IMR-90 (cell line): Measurements from ENCODE around the gene MRPL11. TPM values are rescaled to one million over a fixed set of nuclear protein-coding genes. Genes with fewer than 3 reads are reported as not detected.

Experiments
- ATAC-seq: fragments of 200-7000 bp; cut with Tn5 transposase; 2 replicates; pipeline ENCODE4 v1.9.1; 2020; ENCODE audit warnings: low read depth, mild to moderate bottlenecking, moderate library complexity
- BruUV-seq: library from RNA; stranded (reverse); fragments of 400-500 nt; replicated peaks from 2 replicates; lab custom pipeline; 2021; lab: Mats Ljungman, UMichigan
- CTCF ChIA-PET: fragments of 300-600 bp; formaldehyde crosslinking; extraction: SDS; loops from one replicate; lab custom pipeline; 2021; ENCODE audit warnings: antibody characterized with exemption; lab: Yijun Ruan, JAX
- POLR2A ChIA-PET: fragments of 300-600 bp; sonication (Branson Sonifier 250); formaldehyde crosslinking; loops from one replicate; lab custom pipeline; 2022; ENCODE audit warnings: antibody characterized with exemption; ENCODE audit not compliant: unreplicated experiment; lab: Charles Lee
- DNase-seq: peaks from one replicate; pipeline ENCODE4 v3.0.0; 2013
- H2AFZ ChIP-seq: replicated peaks from 2 replicates; pipeline ENCODE3; 2013; ENCODE audit warnings: low read length, mild to moderate bottlenecking; ENCODE audit not compliant: poor library complexity
- H2AK5ac ChIP-seq: 2 replicates; pipeline ENCODE4 v1.6.1; 2013; ENCODE audit warnings: low read depth, low read length, inconsistent platforms
- H2AK9ac ChIP-seq: replicated peaks from 2 replicates; pipeline ENCODE3; 2013; ENCODE audit warnings: mild to moderate bottlenecking, low read depth, low read length, moderate library complexity; ENCODE audit not compliant: poor library complexity
- H2BK120ac ChIP-seq: 2 replicates; pipeline ENCODE4 v1.6.1; 2013; ENCODE audit warnings: low read depth, low read length, inconsistent platforms
- H2BK15ac ChIP-seq: 3 replicates; pipeline ENCODE4 v1.6.1; 2013; ENCODE audit warnings: low read depth, low read length, inconsistent platforms
- H2BK20ac ChIP-seq: 2 replicates; pipeline ENCODE4 v1.6.1; 2013; ENCODE audit warnings: low read depth, mild to moderate bottlenecking, inconsistent platforms, low read length, moderate library complexity
- H2BK5ac ChIP-seq: 2 replicates; pipeline ENCODE4 v1.6.1; 2013; ENCODE audit warnings: mild to moderate bottlenecking, low read depth, low read length, inconsistent platforms; ENCODE audit not compliant: poor library complexity, severe bottlenecking
- H3K14ac ChIP-seq: replicated peaks from 2 replicates; pipeline ENCODE4 v1.6.1; 2013; ENCODE audit warnings: low read depth, low read length, inconsistent platforms
- H3K18ac ChIP-seq: 2 replicates; pipeline ENCODE4 v1.6.1; 2013; ENCODE audit warnings: low read depth, low read length, control low read depth
- H3K23ac ChIP-seq: 2 replicates; pipeline ENCODE4 v1.6.1; 2013; ENCODE audit warnings: low read depth, low read length, inconsistent platforms
- H3K27ac ChIP-seq: 2 replicates; pipeline ENCODE4 v1.5.1; 2013; ENCODE audit warnings: mild to moderate bottlenecking, control low read depth, low read length; ENCODE audit not compliant: insufficient read depth
- H3K27me3 ChIP-seq: 2 replicates; pipeline ENCODE4 v1.6.1; 2013; ENCODE audit warnings: low read length; ENCODE audit not compliant: control insufficient read depth, insufficient read depth
- H3K36me3 ChIP-seq: 2 replicates; pipeline ENCODE4 v1.6.1; 2013; ENCODE audit warnings: low read length, mixed read lengths; ENCODE audit not compliant: control insufficient read depth, insufficient read depth
- H3K4ac ChIP-seq: 2 replicates; pipeline ENCODE4 v1.6.1; 2013; ENCODE audit warnings: low read depth, low read length, inconsistent platforms
- H3K4me1 ChIP-seq: 2 replicates; pipeline ENCODE4 v1.6.1; 2013; ENCODE audit warnings: low read length, mixed read lengths; ENCODE audit not compliant: control insufficient read depth, insufficient read depth
- H3K4me2 ChIP-seq: 2 replicates; pipeline ENCODE4 v1.6.1; 2013; ENCODE audit warnings: low read depth, mild to moderate bottlenecking, control low read depth, low read length, moderate library complexity
- H3K4me3 ChIP-seq: 2 replicates; pipeline ENCODE4 v1.5.1; 2013; ENCODE audit warnings: low read depth, mild to moderate bottlenecking, control low read depth, low read length, moderate library complexity; ENCODE audit not compliant: insufficient read depth
- H3K56ac ChIP-seq: 2 replicates; pipeline ENCODE4 v1.6.1; 2013; ENCODE audit warnings: low read length, inconsistent platforms; ENCODE audit not compliant: insufficient read depth; ENCODE audit errors: extremely low read depth
- H3K79me1 ChIP-seq, 2 experiments: 2 replicates each; pipeline ENCODE4 v1.6.1; 2013; ENCODE audit warnings: low read length in 2 of 2, inconsistent platforms in 1 of 2, low read depth in 1 of 2
- H3K9ac ChIP-seq: 2 replicates; pipeline ENCODE4 v1.6.1; 2013; ENCODE audit warnings: low read depth, low read length, control low read depth
- H3K9me1 ChIP-seq: 2 replicates; pipeline ENCODE4 v1.6.1; 2013; ENCODE audit warnings: low read length, inconsistent platforms; ENCODE audit not compliant: insufficient read depth
- H3K9me3 ChIP-seq: 2 replicates; pipeline ENCODE4 v1.6.1; 2013; ENCODE audit warnings: low read length; ENCODE audit not compliant: control insufficient read depth, insufficient read depth
- H4K20me1 ChIP-seq: 2 replicates; pipeline ENCODE4 v1.6.1; 2013; ENCODE audit warnings: low read length, inconsistent platforms; ENCODE audit not compliant: insufficient read depth
- H4K5ac ChIP-seq: 2 replicates; pipeline ENCODE4 v1.6.1; 2013; ENCODE audit warnings: mild to moderate bottlenecking, low read depth, low read length, control low read depth
- H4K8ac ChIP-seq, 2 experiments: 2 replicates each; pipeline ENCODE4 v1.6.1; 2013; ENCODE audit warnings: low read depth in 2 of 2, low read length in 2 of 2, control low read depth in 1 of 2, inconsistent platforms in 1 of 2
- H4K91ac ChIP-seq: 2 replicates; pipeline ENCODE4 v1.6.1; 2013; ENCODE audit warnings: low read depth, low read length, inconsistent platforms; ENCODE audit not compliant: insufficient read depth
- BHLHE40 ChIP-seq: fragments of 150-350 bp; IDR thresholded peaks from 2 replicates; pipeline ENCODE4 v1.6.1; 2016; ENCODE audit warnings: mild to moderate bottlenecking, low read depth, low read length
- CEBPB ChIP-seq: IDR thresholded peaks from 2 replicates; pipeline ENCODE4 v1.6.1; 2012; ENCODE audit warnings: low read depth, low read length, improper control_type of control experiment
- CHD1 ChIP-seq: IDR thresholded peaks from 2 replicates; pipeline ENCODE4 v1.6.1; 2012; ENCODE audit warnings: low read depth, low read length, improper control_type of control experiment
- FOS ChIP-seq: fragments of 150-350 bp; IDR thresholded peaks from 2 replicates; pipeline ENCODE4 v1.6.1; 2016; ENCODE audit warnings: low read depth, low read length
- MAFK ChIP-seq: IDR thresholded peaks from 2 replicates; pipeline ENCODE4 v1.6.1; 2012; ENCODE audit warnings: low read depth, low read length, improper control_type of control experiment
- MAZ ChIP-seq: IDR thresholded peaks from 2 replicates; pipeline ENCODE4 v1.6.1; 2012; ENCODE audit warnings: low read depth, mild to moderate bottlenecking, low read length, improper control_type of control experiment, moderate library complexity, borderline replicate concordance
- MXI1 ChIP-seq: IDR thresholded peaks from 2 replicates; pipeline ENCODE4 v1.6.1; 2012; ENCODE audit warnings: low read depth, mild to moderate bottlenecking, low read length, moderate library complexity, borderline replicate concordance
- NFE2L2 ChIP-seq: fragments of 150-350 bp; IDR thresholded peaks from 2 replicates; pipeline ENCODE4 v1.6.1; 2016; ENCODE audit warnings: low read depth, mild to moderate bottlenecking, low read length
- POLR2A ChIP-seq: IDR thresholded peaks from 2 replicates; pipeline ENCODE4 v1.6.1; 2012; ENCODE audit warnings: mild to moderate bottlenecking, low read depth, low read length
- RAD21 ChIP-seq: IDR thresholded peaks from 2 replicates; pipeline ENCODE4 v1.6.1; 2012; ENCODE audit warnings: low read length, improper control_type of control experiment
- RCOR1 ChIP-seq: IDR thresholded peaks from 2 replicates; pipeline ENCODE4 v1.6.1; 2012; ENCODE audit warnings: mild to moderate bottlenecking, low read length, improper control_type of control experiment; ENCODE audit not compliant: insufficient replicate concordance
- RFX5 ChIP-seq: IDR thresholded peaks from 2 replicates; pipeline ENCODE4 v1.8.0; 2012; ENCODE audit warnings: low read depth, mild to moderate bottlenecking, low read length, moderate library complexity
- SMC3 ChIP-seq: fragments of 150-350 bp; IDR thresholded peaks from 2 replicates; pipeline ENCODE4 v1.6.1; 2016; ENCODE audit warnings: low read depth, mild to moderate bottlenecking, antibody characterized with exemption, low read length, moderate library complexity
- USF2 ChIP-seq: fragments of 150-350 bp; IDR thresholded peaks from 2 replicates; pipeline ENCODE4 v1.6.1; 2017; ENCODE audit warnings: mild to moderate bottlenecking, antibody characterized with exemption, low read length, low read depth
- WGBS, 2 experiments: methylation state at CpG; one replicate each; pipeline versions ENCODE4 v1.1.5 to v1.1.7; 2013; ENCODE audit warnings: missing lambda C conversion rate in 2 of 2; ENCODE audit not compliant: insufficient read length in 1 of 2; ENCODE audit errors: extremely low coverage in 2 of 2; 5-methylcytosine and 5-hydroxymethylcytosine counted together
- dilution Hi-C: fragments of 300-500 bp; cut with HindIII; formaldehyde crosslinking; loops from one replicate; pipeline ENCODE4 v1.14.3; 2018; ENCODE audit warnings: low sequenced_read_pairs; ENCODE audit not compliant: unreplicated experiment
- in situ Hi-C: fragments of 300-500 bp; cut with MboI; formaldehyde crosslinking; loops from 3 replicates; pipeline ENCODE4 v1.14.3; 2019; ENCODE audit warnings: low sequenced_read_pairs, inconsistent platforms, mixed read lengths
- intact Hi-C: fragments of 100-400 bp; cut with micrococcal nuclease; formaldehyde crosslinking; loops from 2 replicates; pipeline ENCODE4 v1.10.0; 2022
- polyA plus RNA-seq, 3 experiments: library from polyadenylated mRNA; depleted of rRNA; stranded (reverse); fragments of >200 nt; gene quantifications; 2 replicates each; pipeline ENCODE4 v1.2.3, GENCODE V29; 2012; ENCODE audit warnings: low replicate concordance in 1 of 3
- total RNA-seq: library from RNA; depleted of rRNA; stranded (reverse); fragments of >200 nt; gene quantifications from 2 replicates; pipeline ENCODE4 v1.2.3, GENCODE V29; 2012
- TF ChIP-seq, protein P1 (sequence below): conservative IDR thresholded peaks from 2 replicates; pipeline ENCODE4 v1.5.1; 2012; ENCODE audit warnings: mild to moderate bottlenecking, low read depth, low read length, improper control_type of control experiment
- TF ChIP-seq, protein P2 (sequence below): fragments of 150-350 bp; IDR thresholded peaks from 2 replicates; pipeline ENCODE4 v1.6.1; 2016; ENCODE audit warnings: low read depth, mild to moderate bottlenecking, low read length, moderate library complexity, borderline replicate concordance

The MRPL11 gene
- total and polyA plus RNA-seq, 2 of the 4 experiments (the other 2 are of a cell fraction), result 45.5 to 45.6 TPM

- no peak overlapping the region for H3K56ac ChIP-seq
- no peak overlapping the region for H4K8ac ChIP-seq
- no peak overlapping the region for H3K23ac ChIP-seq
- no peak overlapping the region for H3K18ac ChIP-seq
- H4K5ac ChIP-seq, result no peak overlapping the region
- no peak overlapping the region for H3K9ac ChIP-seq
- H4K91ac ChIP-seq, result no peak overlapping the region
- POLR2A ChIA-PET, result no interaction called here
- CTCF ChIA-PET, result no interaction called here
- no TSS peak for BruUV-seq
- H3K9me1 ChIP-seq, result peaks cover 27% of the 10 kb centered on the region
- no peak overlapping the region for H2AK9ac ChIP-seq
- no peaks in the 10 kb centered on the region for H3K9me3 ChIP-seq
- H3K4me1 ChIP-seq, result peaks cover 6% of the 10 kb centered on the region
- 89% methylated on average over 4 of the region's 6 CpGs; no CpG with 5 or more reads in 1 of the 2 experiments for WGBS, 2 experiments
- no peak overlapping the region for H2BK120ac ChIP-seq
- DNase-seq, result no peak
- intact Hi-C loops (no loop called here), dilution Hi-C loops (no loop called here), in situ Hi-C loops (no loop called here)
- H2AK5ac ChIP-seq, result no peak overlapping the region
- no peak for ATAC-seq
- peaks cover 8% of the 10 kb centered on the region for H4K20me1 ChIP-seq
- H3K4me3 ChIP-seq, result no peak overlapping the region
- TF ChIP-seq RAD21 (no peak), CEBPB (no peak), POLR2A (no peak), MAZ (no peak), FOS (no peak), RFX5 (no peak), MXI1 (no peak), BHLHE40 (no peak), SMC3 (no peak), MAFK (no peak), RCOR1 (no peak), CHD1 (no peak), USF2 (no peak), NFE2L2 (no peak)
- TF ChIP-seq, protein P1, sequence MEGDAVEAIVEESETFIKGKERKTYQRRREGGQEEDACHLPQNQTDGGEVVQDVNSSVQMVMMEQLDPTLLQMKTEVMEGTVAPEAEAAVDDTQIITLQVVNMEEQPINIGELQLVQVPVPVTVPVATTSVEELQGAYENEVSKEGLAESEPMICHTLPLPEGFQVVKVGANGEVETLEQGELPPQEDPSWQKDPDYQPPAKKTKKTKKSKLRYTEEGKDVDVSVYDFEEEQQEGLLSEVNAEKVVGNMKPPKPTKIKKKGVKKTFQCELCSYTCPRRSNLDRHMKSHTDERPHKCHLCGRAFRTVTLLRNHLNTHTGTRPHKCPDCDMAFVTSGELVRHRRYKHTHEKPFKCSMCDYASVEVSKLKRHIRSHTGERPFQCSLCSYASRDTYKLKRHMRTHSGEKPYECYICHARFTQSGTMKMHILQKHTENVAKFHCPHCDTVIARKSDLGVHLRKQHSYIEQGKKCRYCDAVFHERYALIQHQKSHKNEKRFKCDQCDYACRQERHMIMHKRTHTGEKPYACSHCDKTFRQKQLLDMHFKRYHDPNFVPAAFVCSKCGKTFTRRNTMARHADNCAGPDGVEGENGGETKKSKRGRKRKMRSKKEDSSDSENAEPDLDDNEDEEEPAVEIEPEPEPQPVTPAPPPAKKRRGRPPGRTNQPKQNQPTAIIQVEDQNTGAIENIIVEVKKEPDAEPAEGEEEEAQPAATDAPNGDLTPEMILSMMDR, result no peak
- TF ChIP-seq, protein P2, sequence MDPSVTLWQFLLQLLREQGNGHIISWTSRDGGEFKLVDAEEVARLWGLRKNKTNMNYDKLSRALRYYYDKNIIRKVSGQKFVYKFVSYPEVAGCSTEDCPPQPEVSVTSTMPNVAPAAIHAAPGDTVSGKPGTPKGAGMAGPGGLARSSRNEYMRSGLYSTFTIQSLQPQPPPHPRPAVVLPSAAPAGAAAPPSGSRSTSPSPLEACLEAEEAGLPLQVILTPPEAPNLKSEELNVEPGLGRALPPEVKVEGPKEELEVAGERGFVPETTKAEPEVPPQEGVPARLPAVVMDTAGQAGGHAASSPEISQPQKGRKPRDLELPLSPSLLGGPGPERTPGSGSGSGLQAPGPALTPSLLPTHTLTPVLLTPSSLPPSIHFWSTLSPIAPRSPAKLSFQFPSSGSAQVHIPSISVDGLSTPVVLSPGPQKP, result no peak
- no peaks in the 10 kb centered on the region for H3K36me3 ChIP-seq
- no peak overlapping the region for H3K14ac ChIP-seq
- no peak overlapping the region for H3K27ac ChIP-seq
- H2AFZ ChIP-seq, result no peak overlapping the region
- H2BK15ac ChIP-seq, result no peak overlapping the region
- no peak overlapping the region for H3K4me2 ChIP-seq
- no peaks in the 10 kb centered on the region for H3K27me3 ChIP-seq
- H2BK5ac ChIP-seq, result no peak overlapping the region
- H3K79me1 ChIP-seq, result peaks cover 7 to 44% of the 10 kb centered on the region in 2 experiments; a peak in 3 of 4 replicates
- H2BK20ac ChIP-seq, result no peak overlapping the region
- no peak overlapping the region for H3K4ac ChIP-seq
Observed at GRCh38 chr11:66413167-66413566, 25.5 kb downstream of the MRPL11 start.
